A549 (cell line): Measurements from ENCODE around the gene ZNF219.

Experiments
- ESRRA ChIP-seq: fragments of 150-350 bp; IDR thresholded peaks from 2 replicates; pipeline ENCODE4 v1.6.1; 2014; ENCODE audit warnings: mild to moderate bottlenecking, low read length, borderline replicate concordance
- FOSB ChIP-seq: fragments of 250-450 bp; sonication (Bioruptor Pico); IDR thresholded peaks from 2 replicates; pipeline ENCODE4 v1.5.0; 2020; ENCODE audit warnings: mild to moderate bottlenecking, moderate library complexity
- HDAC2 ChIP-seq: fragments of 200-600 bp; sonication (generic); IDR thresholded peaks from 2 replicates; pipeline ENCODE4 v1.6.1; 2016
- NPAS2 ChIP-seq: fragments of 250-450 bp; sonication (Bioruptor Pico); IDR thresholded peaks from 2 replicates; pipeline ENCODE4 v1.8.0; 2022; ENCODE audit warnings: mild to moderate bottlenecking, moderate library complexity, borderline replicate concordance
- PHF8 ChIP-seq: fragments of 200-600 bp; sonication (generic); IDR thresholded peaks from 2 replicates; pipeline ENCODE4 v1.6.1; 2016; ENCODE audit warnings: low read depth, mild to moderate bottlenecking, antibody characterized with exemption, moderate library complexity, borderline replicate concordance
- RCOR1 ChIP-seq: fragments of 150-350 bp; IDR thresholded peaks from 2 replicates; pipeline ENCODE4 v1.6.1; 2014; ENCODE audit warnings: antibody characterized with exemption, low read length, low read depth
- TF ChIP-seq, protein P1 (sequence below): fragments of >200 bp; sonication (Bioruptor Twin); formaldehyde crosslinking; IDR thresholded peaks from 3 replicates; pipeline ENCODE4 v1.5.1; 2016

GRCh38 chr14:21100931-21101330 lies 2.5 kb upstream of the ZNF219 start, which contains the start of gene TMEM253:
- TF ChIP-seq FOSB (CRISPR knock-in tag): no peak
- TF ChIP-seq, protein P1, sequence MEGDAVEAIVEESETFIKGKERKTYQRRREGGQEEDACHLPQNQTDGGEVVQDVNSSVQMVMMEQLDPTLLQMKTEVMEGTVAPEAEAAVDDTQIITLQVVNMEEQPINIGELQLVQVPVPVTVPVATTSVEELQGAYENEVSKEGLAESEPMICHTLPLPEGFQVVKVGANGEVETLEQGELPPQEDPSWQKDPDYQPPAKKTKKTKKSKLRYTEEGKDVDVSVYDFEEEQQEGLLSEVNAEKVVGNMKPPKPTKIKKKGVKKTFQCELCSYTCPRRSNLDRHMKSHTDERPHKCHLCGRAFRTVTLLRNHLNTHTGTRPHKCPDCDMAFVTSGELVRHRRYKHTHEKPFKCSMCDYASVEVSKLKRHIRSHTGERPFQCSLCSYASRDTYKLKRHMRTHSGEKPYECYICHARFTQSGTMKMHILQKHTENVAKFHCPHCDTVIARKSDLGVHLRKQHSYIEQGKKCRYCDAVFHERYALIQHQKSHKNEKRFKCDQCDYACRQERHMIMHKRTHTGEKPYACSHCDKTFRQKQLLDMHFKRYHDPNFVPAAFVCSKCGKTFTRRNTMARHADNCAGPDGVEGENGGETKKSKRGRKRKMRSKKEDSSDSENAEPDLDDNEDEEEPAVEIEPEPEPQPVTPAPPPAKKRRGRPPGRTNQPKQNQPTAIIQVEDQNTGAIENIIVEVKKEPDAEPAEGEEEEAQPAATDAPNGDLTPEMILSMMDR: no peak
- TF ChIP-seq HDAC2: no peak
- TF ChIP-seq NPAS2 (CRISPR knock-in tag): no peak
- TF ChIP-seq ESRRA: no peak
- no peak for TF ChIP-seq RCOR1
- TF ChIP-seq PHF8: no peak
